HG02840 (cell line): Measurements from ENCODE around the gene CLIP4.

Experiments
- ATAC-seq: cut with Tn5 transposase; IDR thresholded peaks from one replicate; pipeline ENCODE4 v1.9.1; 2021; ENCODE audit warnings: mild to moderate bottlenecking, moderate library complexity, moderate number of reproducible peaks; ENCODE audit not compliant: unreplicated experiment, low FRiP score

The CLIP4 gene

DNA sequence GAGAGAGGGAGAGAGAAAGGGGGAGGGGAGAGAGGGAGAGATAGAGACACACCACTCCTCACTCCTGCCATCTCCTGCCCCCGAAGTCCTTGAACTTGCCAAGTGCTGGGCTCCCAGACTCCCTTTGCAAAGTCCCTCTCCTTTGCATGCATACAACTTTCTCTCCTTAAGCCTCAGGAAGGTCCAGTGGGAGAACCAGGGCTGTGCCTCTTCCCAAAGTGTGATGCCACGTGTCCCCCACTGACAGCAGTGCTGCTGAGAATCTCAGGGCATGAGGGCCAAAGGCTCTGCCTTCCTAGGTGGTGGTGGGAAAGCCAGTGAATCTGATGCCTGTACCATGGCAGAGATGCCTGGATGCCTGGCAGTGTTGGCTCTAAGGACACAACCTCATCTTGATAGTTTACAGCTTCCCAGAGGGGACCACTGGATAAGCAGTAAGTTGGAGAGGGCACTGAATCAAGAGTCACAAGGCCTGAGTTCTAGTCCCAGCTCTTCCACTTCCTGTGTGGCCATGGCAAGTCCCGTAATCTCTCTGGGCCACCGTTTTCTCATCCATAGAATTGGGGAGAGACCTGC, 103.4 kb downstream of the CLIP4 start:
- ATAC-seq: no peak

DNA sequence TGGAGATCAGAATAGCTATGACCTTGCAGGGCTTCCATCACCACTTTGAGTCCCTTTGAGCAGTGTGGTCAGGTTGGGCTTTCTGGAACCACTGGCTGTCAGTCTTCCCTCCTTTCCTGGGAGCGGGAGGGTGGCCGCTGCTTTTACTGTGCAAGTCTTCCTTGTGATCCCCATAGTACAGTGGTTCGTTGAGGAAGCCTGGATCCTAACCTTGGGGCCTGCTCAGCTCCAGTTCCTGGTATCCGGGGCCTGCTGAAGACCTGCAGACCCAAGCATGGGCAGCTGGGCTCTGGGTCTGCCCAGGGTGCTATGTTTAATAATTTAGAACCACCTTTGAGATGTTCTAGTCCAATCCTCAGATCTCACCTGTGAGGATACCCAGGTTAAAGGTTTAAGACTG, 104.2 kb downstream of the CLIP4 start:
- no peak for ATAC-seq

DNA sequence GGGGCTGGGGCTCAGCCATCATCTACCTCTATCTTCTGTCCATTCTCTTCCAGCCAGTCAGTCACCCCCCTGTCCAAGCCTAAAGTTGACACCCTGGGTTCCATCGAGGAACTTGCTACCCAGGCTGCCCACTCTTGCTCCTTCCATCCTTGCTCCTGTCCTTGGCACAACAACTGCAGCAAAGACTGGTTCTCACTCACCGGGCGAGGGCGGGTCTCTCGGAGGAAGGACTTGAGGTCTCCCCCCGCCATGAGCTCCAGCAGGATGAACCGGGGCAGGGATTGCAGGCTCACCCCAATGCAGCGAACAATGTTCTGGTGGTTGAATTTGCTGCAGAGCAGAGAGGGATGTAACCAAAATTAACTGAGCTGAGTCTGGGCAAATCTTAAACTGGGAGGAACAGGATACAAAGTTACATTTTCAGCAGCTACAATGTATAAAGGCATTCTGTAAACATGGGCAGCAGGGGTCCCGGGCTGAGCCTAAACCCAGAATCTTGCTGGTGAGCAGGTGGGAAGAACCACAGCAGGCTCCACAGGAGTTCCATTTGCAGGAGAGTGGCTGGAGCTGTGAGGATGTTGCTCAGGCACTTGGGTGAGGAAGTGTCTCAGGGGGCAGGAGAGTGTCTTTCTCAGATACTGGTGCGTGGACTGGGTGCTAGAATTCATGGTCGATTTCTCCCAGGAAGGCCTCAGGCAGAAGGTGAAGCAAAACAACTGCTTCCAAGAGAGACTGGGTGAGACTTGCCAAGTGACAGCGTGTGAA, 105.5 kb downstream of the CLIP4 start:
- ATAC-seq: no peak

GRCh38 chr2:29222381-29223179, 107.4 kb downstream of the CLIP4 start:
- ATAC-seq: no peak

DNA sequence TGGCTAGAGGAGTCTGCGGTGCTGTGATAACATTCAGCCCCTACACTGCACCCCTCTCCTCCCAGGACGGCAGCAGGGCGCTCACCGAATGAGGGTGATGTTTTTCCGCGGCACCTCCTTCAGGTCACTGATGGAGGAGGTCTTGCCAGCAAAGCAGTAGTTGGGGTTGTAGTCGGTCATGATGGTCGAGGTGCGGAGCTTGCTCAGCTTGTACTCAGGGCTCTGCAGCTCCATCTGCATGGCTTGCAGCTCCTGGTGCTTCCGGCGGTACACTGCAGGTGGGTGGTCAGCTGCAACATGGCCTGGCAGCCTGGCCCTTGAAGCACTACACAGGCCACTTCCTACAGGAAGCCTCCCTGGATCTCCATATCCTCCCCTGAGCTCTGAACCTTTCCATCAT, 108.0 kb downstream of the CLIP4 start:
- ATAC-seq: no peak

- ATAC-seq: no peak
These were observed 108.9 kb downstream of the CLIP4 start for GRCh38 chr2:29223851-29224692.

DNA sequence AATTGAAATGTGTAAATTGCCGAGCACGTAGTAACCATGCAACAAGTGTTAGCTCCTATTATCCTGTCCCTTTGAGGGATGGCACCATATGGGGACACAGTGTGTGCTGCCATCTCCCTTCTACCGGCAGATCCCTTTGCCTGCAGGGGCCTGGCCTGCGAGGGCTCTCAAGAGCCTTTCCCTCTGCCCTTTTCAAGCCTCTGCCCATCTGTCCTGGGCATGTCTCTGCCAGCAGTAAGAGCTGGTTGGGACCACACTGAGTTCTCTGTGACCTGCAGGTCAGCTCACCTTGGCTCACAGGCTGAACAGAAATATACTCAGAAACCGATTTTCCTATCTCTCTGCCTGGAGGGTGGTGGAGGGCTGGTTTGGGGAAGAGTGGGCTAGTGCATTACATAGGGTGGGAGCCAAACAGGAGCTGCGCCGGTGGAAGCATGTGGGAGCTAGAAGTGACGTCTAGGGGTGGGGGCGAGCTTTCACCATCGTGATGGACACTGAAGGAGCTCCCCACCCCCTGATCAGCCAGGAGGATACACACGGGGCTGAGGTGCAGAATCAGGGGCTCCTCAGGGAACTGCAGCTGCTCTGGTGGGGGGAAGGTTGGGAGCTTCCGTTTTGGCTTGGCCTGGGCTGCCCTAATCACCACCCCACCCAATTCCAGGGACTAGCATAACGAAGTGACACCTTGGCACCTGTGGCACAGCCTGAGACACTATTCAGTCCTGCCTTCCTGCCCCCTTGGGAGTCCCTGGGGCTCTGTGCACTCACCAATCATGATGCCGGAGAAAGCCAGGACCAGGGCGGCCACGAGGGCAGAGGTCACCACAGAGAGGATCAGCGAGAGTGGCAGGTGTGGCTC, 109.7 kb downstream of the CLIP4 start:
- no peak for ATAC-seq

DNA sequence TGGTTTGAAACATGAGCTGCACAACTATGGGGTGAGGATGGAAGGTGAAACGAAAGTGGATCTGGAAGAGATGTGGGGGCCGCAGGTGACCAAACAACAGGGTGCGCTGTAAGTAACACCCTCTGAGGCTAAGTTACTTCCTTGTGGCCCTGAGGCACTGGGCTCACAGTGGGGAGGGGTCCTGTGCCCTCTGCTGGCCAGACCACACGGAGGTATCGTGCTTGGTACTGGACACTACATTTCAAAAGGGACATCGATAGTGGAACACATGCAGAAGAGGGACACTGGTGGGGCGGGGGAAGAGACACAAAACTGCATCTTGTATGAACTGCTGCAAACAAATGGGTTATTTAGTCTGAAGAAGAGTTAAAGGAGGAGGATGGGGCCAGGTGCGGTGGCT, 110.6 kb downstream of the CLIP4 start:
- ATAC-seq: no peak

DNA sequence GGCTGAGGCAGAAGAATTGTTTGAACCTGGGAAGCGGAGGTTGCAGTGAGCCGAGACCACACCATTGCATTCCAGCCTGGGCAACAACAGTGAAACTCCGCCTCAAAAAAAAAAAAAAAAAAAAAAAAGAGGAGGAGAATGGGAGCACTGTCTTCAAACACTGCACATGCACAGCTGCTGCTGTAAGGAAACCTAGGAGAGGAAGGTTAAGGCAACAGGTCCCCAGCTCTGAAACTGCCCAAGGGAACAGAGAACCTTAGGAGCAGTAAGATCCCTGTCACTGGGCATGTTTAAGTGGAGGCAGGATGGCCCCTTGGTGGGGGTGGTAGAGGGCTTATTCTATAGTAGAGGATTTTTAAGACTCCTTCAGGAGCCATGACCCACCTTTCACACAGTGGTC, 111.2 kb downstream of the CLIP4 start:
- no peak for ATAC-seq

DNA sequence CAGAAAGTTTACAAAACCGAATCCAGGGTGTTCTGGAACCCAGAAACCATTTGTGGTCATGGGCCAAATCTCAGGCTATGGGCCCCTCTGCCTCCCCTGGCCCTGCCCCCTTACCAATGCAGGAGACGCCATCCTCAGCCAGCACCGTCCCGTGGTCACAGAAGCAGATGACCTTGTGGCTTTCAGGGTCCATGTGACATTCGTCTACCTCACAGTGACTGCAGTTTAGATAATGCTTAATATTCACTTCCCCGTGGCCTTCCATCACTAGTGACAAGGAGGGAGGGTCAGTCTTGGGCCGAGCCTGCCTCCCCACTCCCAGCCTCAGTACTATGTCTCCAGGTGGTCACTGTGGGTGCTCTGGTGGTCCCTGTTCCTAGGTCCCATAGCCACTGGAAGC, 111.6 kb downstream of the CLIP4 start:
- no peak for ATAC-seq

- no peak for ATAC-seq
These were observed 112.9 kb downstream of the CLIP4 start for GRCh38 chr2:29227935-29228675.

GRCh38 chr2:29228947-29229346, 113.7 kb downstream of the CLIP4 start:
- ATAC-seq: no peak

GRCh38 chr2:29229640-29230039, 114.4 kb downstream of the CLIP4 start:
- no peak for ATAC-seq

GRCh38 chr2:29232041-29232440, 116.8 kb downstream of the CLIP4 start:
- no peak for ATAC-seq

DNA sequence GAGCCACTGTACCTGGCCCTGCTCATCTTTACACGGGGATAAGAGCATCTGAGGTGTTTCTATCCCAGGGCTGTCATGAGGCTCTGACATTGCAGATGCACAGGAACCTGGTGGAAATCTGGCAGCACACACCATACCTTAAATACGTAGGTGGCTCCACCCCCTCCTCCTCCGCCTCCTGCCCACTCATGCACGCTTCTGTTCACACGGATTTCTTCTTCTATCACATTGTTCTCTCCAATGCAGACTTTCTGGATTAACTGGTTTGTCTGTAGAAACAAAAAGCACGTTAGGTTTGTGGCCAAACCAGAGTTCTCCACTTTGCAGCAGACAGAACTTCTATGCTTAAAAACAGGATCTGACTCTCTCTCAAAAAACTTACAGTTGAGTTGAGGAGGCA, 118.2 kb downstream of the CLIP4 start:
- no peak for ATAC-seq

GRCh38 chr2:29235411-29235810, 120.2 kb downstream of the CLIP4 start:
- no peak for ATAC-seq

- no peak for ATAC-seq
These were observed 120.9 kb downstream of the CLIP4 start for GRCh38 chr2:29236074-29236473.

DNA sequence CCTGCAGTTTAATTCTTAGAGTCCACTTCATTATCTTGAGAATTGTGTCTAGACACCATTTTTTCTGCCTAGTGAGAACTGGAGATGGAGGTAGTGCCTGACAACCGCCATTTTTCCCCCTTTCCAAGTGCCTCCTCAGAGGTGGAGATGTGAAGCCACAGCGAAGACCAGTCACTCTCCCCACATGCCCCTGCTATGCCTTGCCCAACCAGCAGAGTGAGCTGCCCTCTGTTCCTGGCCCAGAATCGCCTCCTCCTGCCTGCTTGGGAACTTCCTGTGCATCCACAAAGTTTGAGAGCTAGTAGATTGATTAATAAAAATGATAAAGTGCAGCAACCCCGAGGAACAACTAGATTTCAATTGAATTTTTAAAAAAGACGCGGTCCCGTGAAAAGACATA, 123.3 kb downstream of the CLIP4 start:
- no peak for ATAC-seq
